Measurements from ENCODE around the gene ZC3H7A.
"Not testable (repeated sequence)": the region's sequence is repeated elsewhere in the genome, so short reads cannot be mapped to it uniquely, and the experiment has no call there.

Gene ZC3H7A

GRCh38 chr16:11835891-11836649, 39.0 kb upstream of the ZC3H7A start:
- no peak overlapping the region for H3K4me3 ChIP-seq (ENCODE audit: control insufficient read depth in 1 of 7, extremely low read depth in 1 of 7, insufficient read depth in 4 of 7, low read depth in 2 of 7, low read length in 6 of 7)
- WGBS (ENCODE audit: insufficient coverage): 98% methylated on average over 4 of the region's 9 CpGs
- H3K36me3 ChIP-seq (ENCODE audit: control insufficient read depth in 4 of 4, insufficient read depth in 4 of 4, low read length in 3 of 4): peaks cover 14 to 50% (median 33%) of the 10 kb centered on the region in 4 experiments
- no peaks in the 10 kb centered on the region for H3K9me3 ChIP-seq (ENCODE audit: control extremely low read depth in 1 of 5, control insufficient read depth in 4 of 5, insufficient read depth in 2 of 5, low read depth in 1 of 5, low read length in 4 of 5)
- no peaks in the 10 kb centered on the region for H3K27me3 ChIP-seq (replicated peaks in 2 of 5; ENCODE audit: control insufficient read depth in 4 of 5, insufficient read depth in 5 of 5, low read length in 4 of 5)
- H3K4me1 ChIP-seq (ENCODE audit: control extremely low read depth in 1 of 4, control insufficient read depth in 4 of 4, insufficient read depth in 4 of 4, low read length in 3 of 4): no peaks in the 10 kb centered on the region
- ChIA-PET POLR2A (no interaction called here), CTCF (interaction anchor here (0.8 to 1.4 kb wide), 2 partner anchors 9 to 30 kb away, joined by 3 read pairs; no protein-coding TSS in a partner anchor)
- no peak overlapping the region for H3K27ac ChIP-seq (ENCODE audit: insufficient read depth in 1 of 2, low read depth in 1 of 2, low read length in 2 of 2, poor library complexity in 1 of 2, severe bottlenecking in 2 of 2)
- DNase-seq: no peak

GRCh38 chr16:11835309-11835708, 38.3 kb upstream of the ZC3H7A start:
- Histone ChIP-seq H3K4me3 (ENCODE audit: control insufficient read depth in 1 of 7, extremely low read depth in 1 of 7, insufficient read depth in 4 of 7, low read depth in 2 of 7, low read length in 6 of 7) (no peak overlapping the region), H3K27me3 (replicated peaks in 2 of 5; ENCODE audit: control insufficient read depth in 4 of 5, insufficient read depth in 5 of 5, low read length in 4 of 5) (no peaks in the 10 kb centered on the region), H3K4me1 (ENCODE audit: control extremely low read depth in 1 of 4, control insufficient read depth in 4 of 4, insufficient read depth in 4 of 4, low read length in 3 of 4) (no peaks in the 10 kb centered on the region), H3K9me3 (ENCODE audit: control extremely low read depth in 1 of 5, control insufficient read depth in 4 of 5, insufficient read depth in 2 of 5, low read depth in 1 of 5, low read length in 4 of 5) (no peaks in the 10 kb centered on the region), H3K36me3 (ENCODE audit: control insufficient read depth in 4 of 4, insufficient read depth in 4 of 4, low read length in 3 of 4) (peaks cover 14 to 43% (median 28%) of the 10 kb centered on the region in 4 experiments), H3K27ac (ENCODE audit: insufficient read depth in 1 of 2, low read depth in 1 of 2, low read length in 2 of 2, poor library complexity in 1 of 2, severe bottlenecking in 2 of 2) (no peak overlapping the region)
- POLR2A ChIA-PET: no interaction called here
- DNase-seq: no peak
- CTCF ChIA-PET: interaction anchor here (0.8 to 1.4 kb wide), 2 partner anchors 8 to 29 kb away, joined by 3 read pairs; no protein-coding TSS in a partner anchor
- WGBS (ENCODE audit: insufficient coverage): 97% methylated on average over 4 of the region's 4 CpGs

GRCh38 chr16:11833951-11834695, 37.1 kb upstream of the ZC3H7A start:
- no peak overlapping the region for H3K4me3 ChIP-seq (ENCODE audit: control insufficient read depth in 1 of 7, extremely low read depth in 1 of 7, insufficient read depth in 4 of 7, low read depth in 2 of 7, low read length in 6 of 7)
- POLR2A ChIA-PET: no interaction called here

GRCh38 chr16:11828696-11829095, 31.6 kb upstream of the ZC3H7A start:
- CTCF ChIA-PET: interaction anchor here (1.6 kb wide), 1 partner anchor 20 kb away, joined by 4 read pairs; no protein-coding TSS in a partner anchor
- POLR2A ChIA-PET: no interaction called here
- H3K4me3 ChIP-seq (ENCODE audit: control insufficient read depth in 1 of 7, extremely low read depth in 1 of 7, insufficient read depth in 4 of 7, low read depth in 2 of 7, low read length in 6 of 7): no peak overlapping the region
- DNase-seq: no peak
- H3K9me3 ChIP-seq (ENCODE audit: control extremely low read depth in 1 of 5, control insufficient read depth in 4 of 5, insufficient read depth in 2 of 5, low read depth in 1 of 5, low read length in 4 of 5): no peaks in the 10 kb centered on the region
- 86% methylated on average over 4 of the region's 5 CpGs for WGBS (ENCODE audit: insufficient coverage)
- no peak overlapping the region for H3K27ac ChIP-seq (ENCODE audit: insufficient read depth in 1 of 2, low read depth in 1 of 2, low read length in 2 of 2, poor library complexity in 1 of 2, severe bottlenecking in 2 of 2)
- no peaks in the 10 kb centered on the region for H3K4me1 ChIP-seq (ENCODE audit: control extremely low read depth in 1 of 4, control insufficient read depth in 4 of 4, insufficient read depth in 4 of 4, low read length in 3 of 4)
- H3K27me3 ChIP-seq (replicated peaks in 2 of 5; ENCODE audit: control insufficient read depth in 4 of 5, insufficient read depth in 5 of 5, low read length in 4 of 5): no peaks in the 10 kb centered on the region
- no peaks in the 10 kb centered on the region for H3K36me3 ChIP-seq (ENCODE audit: control insufficient read depth in 4 of 4, insufficient read depth in 4 of 4, low read length in 3 of 4)

More at GRCh38 chr16:11833951-11834695, 37.1 kb upstream of the ZC3H7A start:
- CTCF ChIA-PET: no interaction called here
- peak in 1 of 3 donors; percentile 13 for DNase-seq
- WGBS (ENCODE audit: insufficient coverage): 93% methylated on average over 3 of the region's 6 CpGs
- peaks cover 11 to 31% (median 20%) of the 10 kb centered on the region in 4 experiments for H3K36me3 ChIP-seq (ENCODE audit: control insufficient read depth in 4 of 4, insufficient read depth in 4 of 4, low read length in 3 of 4)
- no peak overlapping the region for H3K27ac ChIP-seq (ENCODE audit: insufficient read depth in 1 of 2, low read depth in 1 of 2, low read length in 2 of 2, poor library complexity in 1 of 2, severe bottlenecking in 2 of 2)
- H3K4me1 ChIP-seq (ENCODE audit: control extremely low read depth in 1 of 4, control insufficient read depth in 4 of 4, insufficient read depth in 4 of 4, low read length in 3 of 4): no peaks in the 10 kb centered on the region
- no peaks in the 10 kb centered on the region for H3K9me3 ChIP-seq (ENCODE audit: control extremely low read depth in 1 of 5, control insufficient read depth in 4 of 5, insufficient read depth in 2 of 5, low read depth in 1 of 5, low read length in 4 of 5)
- H3K27me3 ChIP-seq (replicated peaks in 2 of 5; ENCODE audit: control insufficient read depth in 4 of 5, insufficient read depth in 5 of 5, low read length in 4 of 5): no peaks in the 10 kb centered on the region

- H3K9me3 ChIP-seq (ENCODE audit: control extremely low read depth in 1 of 5, control insufficient read depth in 4 of 5, insufficient read depth in 2 of 5, low read depth in 1 of 5, low read length in 4 of 5); H3K27ac ChIP-seq (ENCODE audit: insufficient read depth in 1 of 2, low read depth in 1 of 2, low read length in 2 of 2, poor library complexity in 1 of 2, severe bottlenecking in 2 of 2); H3K36me3 ChIP-seq (ENCODE audit: control insufficient read depth in 4 of 4, insufficient read depth in 4 of 4, low read length in 3 of 4); DNase-seq; H3K4me1 ChIP-seq (ENCODE audit: control extremely low read depth in 1 of 4, control insufficient read depth in 4 of 4, insufficient read depth in 4 of 4, low read length in 3 of 4); CTCF ChIA-PET; H3K27me3 ChIP-seq (replicated peaks in 2 of 5; ENCODE audit: control insufficient read depth in 4 of 5, insufficient read depth in 5 of 5, low read length in 4 of 5); H3K4me3 ChIP-seq (ENCODE audit: control insufficient read depth in 1 of 7, extremely low read depth in 1 of 7, insufficient read depth in 4 of 7, low read depth in 2 of 7, low read length in 6 of 7): not testable (repeated sequence)
- over 99% methylated on average over 10 of the region's 13 CpGs for WGBS (ENCODE audit: insufficient coverage)
- POLR2A ChIA-PET: interaction anchor here (0.7 kb wide), 1 partner anchor 8 kb away, joined by 3 read pairs; no protein-coding TSS in a partner anchor
Observed at GRCh38 chr16:11825520-11826165, 28.6 kb upstream of the ZC3H7A start.

GRCh38 chr16:11824362-11824761, 27.3 kb upstream of the ZC3H7A start:
- WGBS (ENCODE audit: insufficient coverage): 96% methylated on average over 4 of the region's 5 CpGs
- ChIA-PET POLR2A (no interaction called here), CTCF (no interaction called here)
- H3K4me3 ChIP-seq (ENCODE audit: control insufficient read depth in 1 of 7, extremely low read depth in 1 of 7, insufficient read depth in 4 of 7, low read depth in 2 of 7, low read length in 6 of 7): no peak overlapping the region
- peak in 2 of 3 donors; percentile 11 to 19 for DNase-seq
- no peak overlapping the region for H3K27ac ChIP-seq (ENCODE audit: insufficient read depth in 1 of 2, low read depth in 1 of 2, low read length in 2 of 2, poor library complexity in 1 of 2, severe bottlenecking in 2 of 2)
- no peaks in the 10 kb centered on the region for H3K4me1 ChIP-seq (ENCODE audit: control extremely low read depth in 1 of 4, control insufficient read depth in 4 of 4, insufficient read depth in 4 of 4, low read length in 3 of 4)
- no peaks in the 10 kb centered on the region for H3K36me3 ChIP-seq (ENCODE audit: control insufficient read depth in 4 of 4, insufficient read depth in 4 of 4, low read length in 3 of 4)
- H3K27me3 ChIP-seq (replicated peaks in 2 of 5; ENCODE audit: control insufficient read depth in 4 of 5, insufficient read depth in 5 of 5, low read length in 4 of 5): no peaks in the 10 kb centered on the region
- H3K9me3 ChIP-seq (ENCODE audit: control extremely low read depth in 1 of 5, control insufficient read depth in 4 of 5, insufficient read depth in 2 of 5, low read depth in 1 of 5, low read length in 4 of 5): no peaks in the 10 kb centered on the region

Data from common myeloid progenitor, CD34-positive (primary cell).